Transverse colon (tissue), 3 donors: ENCODE results near the gene LRRC36.

Source experiments
- EP300 ChIP-seq: sonication (generic); formaldehyde crosslinking; IDR thresholded peaks from one replicate; pipeline ENCODE4 v1.6.1; 2017; ENCODE audit warnings: antibody characterized with exemption, low read depth
- POLR2A ChIP-seq: fragments of 450-650 bp; IDR thresholded peaks from one replicate; pipeline ENCODE4 v1.6.1; 2016; ENCODE audit warnings: antibody characterized with exemption, mild to moderate bottlenecking, moderate library complexity
- TF ChIP-seq, protein P1 (sequence below), 5 experiments: fragments of 200-600 bp in 3 of 5; fragments of 450-650 bp in 2 of 5; sonication (generic) in 3 of 5; IDR thresholded peaks; 1 replicate in 2 of 5; 2 replicates in 3 of 5; pipeline ENCODE4 v1.5.1; 2016 to 2017; ENCODE audit warnings: antibody characterized with exemption in 5 of 5, inconsistent platforms in 3 of 5, mild to moderate bottlenecking in 2 of 5, moderate library complexity in 1 of 5

DNA sequence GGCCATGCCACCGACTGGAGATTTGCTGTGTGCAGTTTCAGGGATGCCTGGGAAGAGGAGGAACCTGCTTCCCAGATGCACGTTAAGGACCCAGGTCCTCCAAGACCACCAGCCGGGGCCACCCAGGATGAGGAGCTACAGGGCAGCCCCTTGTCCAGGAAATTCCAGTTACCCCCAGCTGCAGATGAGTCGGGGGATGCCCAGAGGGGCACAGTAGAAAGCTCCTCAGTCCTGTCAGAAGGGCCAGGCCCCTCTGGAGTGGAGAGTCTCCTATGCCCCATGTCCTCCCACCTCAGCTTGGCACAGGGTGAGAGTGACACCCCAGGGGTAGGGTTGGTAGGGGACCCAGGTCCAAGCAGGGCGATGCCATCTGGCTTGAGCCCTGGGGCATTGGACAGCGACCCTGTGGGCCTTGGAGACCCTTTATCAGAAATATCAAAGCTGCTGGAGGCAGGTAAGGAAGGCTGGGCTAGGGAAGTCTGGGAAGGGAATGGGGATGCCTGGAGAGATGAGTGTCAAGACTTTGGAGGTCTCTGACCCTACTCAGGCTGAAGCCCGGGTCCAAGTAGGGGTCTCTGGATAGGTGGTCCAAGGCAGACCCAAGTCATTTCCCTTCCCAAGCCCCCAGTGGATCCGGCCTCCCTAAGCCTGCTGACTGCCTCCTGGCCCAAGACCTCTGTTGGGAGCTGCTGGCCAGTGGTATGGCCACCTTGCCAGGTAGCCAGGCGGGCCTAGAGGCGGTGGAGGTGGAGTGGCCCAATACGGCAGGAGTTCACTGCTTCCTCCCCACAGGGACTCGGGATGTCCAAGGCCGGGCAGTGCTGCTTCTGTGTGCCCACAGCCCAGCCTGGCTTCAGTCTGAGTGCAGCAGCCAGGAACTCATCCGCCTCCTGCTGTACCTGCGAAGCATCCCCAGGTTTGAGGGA, 46.3 kb upstream of the LRRC36 start:
- TF ChIP-seq POLR2A (no peak), EP300 (no peak)
- TF ChIP-seq, protein P1, sequence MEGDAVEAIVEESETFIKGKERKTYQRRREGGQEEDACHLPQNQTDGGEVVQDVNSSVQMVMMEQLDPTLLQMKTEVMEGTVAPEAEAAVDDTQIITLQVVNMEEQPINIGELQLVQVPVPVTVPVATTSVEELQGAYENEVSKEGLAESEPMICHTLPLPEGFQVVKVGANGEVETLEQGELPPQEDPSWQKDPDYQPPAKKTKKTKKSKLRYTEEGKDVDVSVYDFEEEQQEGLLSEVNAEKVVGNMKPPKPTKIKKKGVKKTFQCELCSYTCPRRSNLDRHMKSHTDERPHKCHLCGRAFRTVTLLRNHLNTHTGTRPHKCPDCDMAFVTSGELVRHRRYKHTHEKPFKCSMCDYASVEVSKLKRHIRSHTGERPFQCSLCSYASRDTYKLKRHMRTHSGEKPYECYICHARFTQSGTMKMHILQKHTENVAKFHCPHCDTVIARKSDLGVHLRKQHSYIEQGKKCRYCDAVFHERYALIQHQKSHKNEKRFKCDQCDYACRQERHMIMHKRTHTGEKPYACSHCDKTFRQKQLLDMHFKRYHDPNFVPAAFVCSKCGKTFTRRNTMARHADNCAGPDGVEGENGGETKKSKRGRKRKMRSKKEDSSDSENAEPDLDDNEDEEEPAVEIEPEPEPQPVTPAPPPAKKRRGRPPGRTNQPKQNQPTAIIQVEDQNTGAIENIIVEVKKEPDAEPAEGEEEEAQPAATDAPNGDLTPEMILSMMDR (IDR thresholded peaks at IDR 0.05): no peak
